KMS-11 (cell line): ENCODE data around the gene PHF20.

Experiments used
- H2AFZ ChIP-seq: fragments of 200-600 bp; sonication (generic); 2 replicates; pipeline ENCODE4 v1.6.1; 2016; ENCODE audit warnings: antibody characterized with exemption, mixed run types, low read depth
- H3K27ac ChIP-seq: fragments of 200-600 bp; sonication (generic); 2 replicates; pipeline ENCODE4 v1.6.1; 2016; ENCODE audit warnings: mild to moderate bottlenecking, mixed run types
- H3K27me3 ChIP-seq: fragments of 200-600 bp; sonication (generic); 2 replicates; pipeline ENCODE4 v1.6.1; 2017; ENCODE audit warnings: mild to moderate bottlenecking, low read depth, mixed run types, moderate library complexity; ENCODE audit not compliant: insufficient read depth
- H3K36me3 ChIP-seq: fragments of 200-600 bp; sonication (generic); 2 replicates; pipeline ENCODE4 v1.6.1; 2017; ENCODE audit warnings: mild to moderate bottlenecking, mixed run types; ENCODE audit not compliant: insufficient read depth
- H3K4me1 ChIP-seq: fragments of 200-600 bp; sonication (generic); 2 replicates; pipeline ENCODE4 v1.6.1; 2016; ENCODE audit warnings: mild to moderate bottlenecking, low read depth, mixed run types; ENCODE audit not compliant: poor library complexity, severe bottlenecking
- H3K4me2 ChIP-seq: fragments of 200-600 bp; sonication (generic); 2 replicates; pipeline ENCODE4 v1.7.0; 2016; ENCODE audit warnings: mild to moderate bottlenecking, mixed run types
- H3K4me3 ChIP-seq: fragments of 200-600 bp; sonication (generic); IDR thresholded peaks from 2 replicates; pipeline ENCODE4 v1.6.1; 2017; ENCODE audit warnings: low read depth, low read length, mixed read lengths; ENCODE audit not compliant: insufficient read depth
- H3K79me2 ChIP-seq: fragments of 200-600 bp; sonication (generic); 2 replicates; pipeline ENCODE4 v1.6.1; 2016; ENCODE audit warnings: low read depth, mixed run types; ENCODE audit not compliant: insufficient read depth
- H3K9ac ChIP-seq: fragments of 200-600 bp; sonication (generic); 2 replicates; pipeline ENCODE4 v1.6.1; 2016; ENCODE audit warnings: mild to moderate bottlenecking, mixed run types
- H4K20me1 ChIP-seq: fragments of 200-600 bp; sonication (generic); 2 replicates; pipeline ENCODE4 v1.6.1; 2016; ENCODE audit warnings: mild to moderate bottlenecking, mixed run types; ENCODE audit not compliant: insufficient read depth
- TF ChIP-seq, protein P1 (sequence below): fragments of 200-600 bp; sonication (generic); conservative IDR thresholded peaks from 2 replicates; pipeline ENCODE4 v1.6.1; 2017; ENCODE audit warnings: low read depth, mild to moderate bottlenecking, antibody characterized with exemption, low read length, moderate library complexity, mixed read lengths

PHF20 gene

DNA sequence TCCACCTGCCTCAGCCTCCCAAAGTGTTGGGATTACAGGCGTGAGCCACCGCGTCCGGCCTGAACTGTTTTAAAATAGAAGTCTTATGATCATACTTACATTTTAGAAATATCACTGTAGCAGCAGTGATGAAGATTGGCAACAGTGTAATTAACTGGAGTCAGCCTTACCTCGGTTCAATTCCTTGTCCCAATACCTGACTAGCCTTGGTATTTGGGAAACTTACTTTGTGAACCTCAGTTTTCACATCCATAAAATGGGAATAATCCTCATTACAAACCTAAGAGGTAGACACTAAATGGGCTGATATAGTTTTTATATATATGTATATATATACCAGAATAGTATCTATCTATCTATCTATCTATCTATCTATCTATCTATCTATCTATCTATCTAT lies 19.3 kb downstream of the PHF20 start:
- Histone ChIP-seq H4K20me1 (no peaks in the 10 kb centered on the region), H3K4me3 (no peak overlapping the region), H3K79me2 (peaks cover 13% of the 10 kb centered on the region; the same call in 1 of the 2 replicates), H3K4me2 (no peak overlapping the region), H3K9ac (no peak overlapping the region), H3K27me3 (no peaks in the 10 kb centered on the region), H3K4me1 (peaks cover 14% of the 10 kb centered on the region), H3K36me3 (no peaks in the 10 kb centered on the region), H2AFZ (no peak overlapping the region), H3K27ac (no peak overlapping the region)
- TF ChIP-seq, protein P1, sequence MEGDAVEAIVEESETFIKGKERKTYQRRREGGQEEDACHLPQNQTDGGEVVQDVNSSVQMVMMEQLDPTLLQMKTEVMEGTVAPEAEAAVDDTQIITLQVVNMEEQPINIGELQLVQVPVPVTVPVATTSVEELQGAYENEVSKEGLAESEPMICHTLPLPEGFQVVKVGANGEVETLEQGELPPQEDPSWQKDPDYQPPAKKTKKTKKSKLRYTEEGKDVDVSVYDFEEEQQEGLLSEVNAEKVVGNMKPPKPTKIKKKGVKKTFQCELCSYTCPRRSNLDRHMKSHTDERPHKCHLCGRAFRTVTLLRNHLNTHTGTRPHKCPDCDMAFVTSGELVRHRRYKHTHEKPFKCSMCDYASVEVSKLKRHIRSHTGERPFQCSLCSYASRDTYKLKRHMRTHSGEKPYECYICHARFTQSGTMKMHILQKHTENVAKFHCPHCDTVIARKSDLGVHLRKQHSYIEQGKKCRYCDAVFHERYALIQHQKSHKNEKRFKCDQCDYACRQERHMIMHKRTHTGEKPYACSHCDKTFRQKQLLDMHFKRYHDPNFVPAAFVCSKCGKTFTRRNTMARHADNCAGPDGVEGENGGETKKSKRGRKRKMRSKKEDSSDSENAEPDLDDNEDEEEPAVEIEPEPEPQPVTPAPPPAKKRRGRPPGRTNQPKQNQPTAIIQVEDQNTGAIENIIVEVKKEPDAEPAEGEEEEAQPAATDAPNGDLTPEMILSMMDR = no peak

DNA sequence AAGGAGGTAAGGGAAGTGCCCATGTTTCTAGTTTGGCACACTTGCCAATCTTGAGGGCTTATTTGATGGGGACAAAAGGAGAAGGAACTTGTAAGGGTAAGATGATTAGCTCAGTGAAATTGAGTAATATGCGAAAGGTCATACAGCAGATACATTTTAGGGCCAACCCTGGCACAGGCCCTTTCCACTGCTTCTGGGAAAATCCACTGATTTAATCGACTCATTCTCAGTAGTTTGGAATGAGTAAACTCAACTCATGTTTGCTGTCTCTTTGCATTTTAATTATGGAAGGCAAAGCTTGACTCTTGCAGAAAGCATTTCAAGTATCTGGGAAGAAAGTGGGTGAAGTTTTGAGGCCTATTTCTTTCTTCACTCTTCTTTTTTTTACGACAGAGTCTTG lies 20.0 kb downstream of the PHF20 start:
- H3K4me1 ChIP-seq = peaks cover 14% of the 10 kb centered on the region
- H3K4me3 ChIP-seq = no peak overlapping the region
- H3K79me2 ChIP-seq = peaks cover 13% of the 10 kb centered on the region; the same call in 1 of the 2 replicates
- TF ChIP-seq, protein P1 = no peak
- H4K20me1 ChIP-seq = no peaks in the 10 kb centered on the region
- H2AFZ ChIP-seq = no peak overlapping the region
- H3K4me2 ChIP-seq = no peak overlapping the region
- H3K9ac ChIP-seq = no peak overlapping the region
- H3K36me3 ChIP-seq = no peaks in the 10 kb centered on the region
- no peak overlapping the region for H3K27ac ChIP-seq
- no peaks in the 10 kb centered on the region for H3K27me3 ChIP-seq

DNA sequence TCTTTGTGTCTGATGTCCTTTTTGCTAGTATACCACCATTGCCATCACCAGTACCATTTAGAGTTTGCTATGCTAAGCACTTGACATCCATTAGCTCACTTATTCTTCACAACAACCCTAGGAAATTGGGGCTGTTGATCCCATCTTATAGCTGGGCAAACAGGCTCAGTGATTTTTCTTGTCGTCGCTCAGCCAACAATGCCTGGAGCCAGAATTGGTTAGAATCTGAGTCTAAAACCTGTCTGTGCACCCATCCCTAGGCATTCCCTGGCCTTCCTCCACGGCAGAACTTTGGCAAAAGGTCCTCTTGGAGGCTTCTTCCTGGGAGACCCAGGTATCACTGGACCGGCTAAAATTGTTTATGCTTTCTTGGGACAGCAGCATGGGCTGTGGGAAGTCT lies 20.9 kb downstream of the PHF20 start:
- H3K27me3 ChIP-seq = no peaks in the 10 kb centered on the region
- TF ChIP-seq, protein P1 = no peak
- no peak overlapping the region for H3K4me3 ChIP-seq
- H2AFZ ChIP-seq = no peak overlapping the region
- peaks cover 13% of the 10 kb centered on the region; the same call in 1 of the 2 replicates for H3K79me2 ChIP-seq
- no peaks in the 10 kb centered on the region for H3K36me3 ChIP-seq
- H3K27ac ChIP-seq = no peak overlapping the region
- H4K20me1 ChIP-seq = no peaks in the 10 kb centered on the region
- no peak overlapping the region for H3K4me2 ChIP-seq
- H3K4me1 ChIP-seq = peaks cover 14% of the 10 kb centered on the region
- no peak overlapping the region for H3K9ac ChIP-seq

DNA sequence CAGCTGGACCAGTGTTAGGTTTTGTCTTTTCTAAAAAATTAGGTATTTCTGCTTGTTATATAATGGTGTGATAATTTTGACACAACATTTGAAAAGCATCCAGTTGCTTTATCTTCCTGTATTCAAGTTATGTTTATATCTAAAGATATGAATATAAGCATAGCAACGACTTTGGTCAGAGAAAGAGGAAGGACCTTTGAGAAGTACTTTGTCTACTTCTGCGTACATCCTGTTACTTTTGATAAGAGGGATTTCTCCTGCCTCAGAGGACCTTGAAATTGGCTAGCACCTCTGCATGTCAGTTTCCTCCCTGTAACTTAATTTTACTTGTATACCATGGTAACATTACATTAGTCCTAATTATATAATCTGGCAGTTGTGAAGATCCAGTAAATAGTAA lies 24.8 kb downstream of the PHF20 start:
- H3K4me3 ChIP-seq = no peak overlapping the region
- TF ChIP-seq, protein P1 = no peak
- peaks cover 4% of the 10 kb centered on the region; the same call in 1 of the 2 replicates for H3K79me2 ChIP-seq
- no peak overlapping the region for H2AFZ ChIP-seq
- H3K36me3 ChIP-seq = no peaks in the 10 kb centered on the region
- no peak overlapping the region for H3K27ac ChIP-seq
- H3K4me1 ChIP-seq = no peaks in the 10 kb centered on the region
- H3K9ac ChIP-seq = no peak overlapping the region
- no peaks in the 10 kb centered on the region for H4K20me1 ChIP-seq
- no peaks in the 10 kb centered on the region for H3K27me3 ChIP-seq
- no peak overlapping the region for H3K4me2 ChIP-seq
